Activated CD4-positive, alpha-beta T cell treated with anti-CD3 and anti-CD28 coated beads for 48 hours (primary cell): ENCODE results near the gene GLT8D2.

Source experiments
- DNase-seq: peaks from one replicate; pipeline ENCODE4 v3.0.0-alpha.2; 2020

The GLT8D2 gene

DNA sequence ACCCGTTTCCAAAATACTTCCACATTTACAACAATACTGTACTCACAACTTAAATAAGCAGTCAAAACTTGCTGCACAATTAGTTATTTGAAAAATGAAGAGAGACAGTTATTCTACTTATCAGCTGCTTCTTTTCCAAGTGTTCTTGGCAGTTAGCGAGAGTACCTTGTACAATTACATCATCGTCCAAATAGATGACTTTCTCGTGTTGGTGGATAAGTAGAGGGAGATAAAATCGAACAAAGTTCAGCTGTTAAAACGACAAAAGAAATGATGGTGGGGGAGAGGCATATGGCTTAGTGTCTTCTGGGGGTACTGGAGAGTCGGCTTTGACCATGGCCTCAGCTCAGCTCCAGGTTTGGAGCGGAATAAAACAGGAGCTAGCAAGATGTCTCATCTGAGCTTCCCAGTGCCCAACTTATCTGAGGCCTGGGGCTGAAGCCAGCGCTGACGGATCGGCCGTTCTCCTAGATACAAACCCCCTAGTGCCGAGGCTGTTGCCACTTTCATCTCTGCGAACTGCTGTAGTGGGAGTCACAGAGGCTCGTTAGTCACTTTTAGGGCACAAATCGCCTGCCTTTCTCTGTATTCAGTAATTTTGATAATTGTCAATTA lies 52.6 kb downstream of the GLT8D2 start:
- no peak for DNase-seq

DNA sequence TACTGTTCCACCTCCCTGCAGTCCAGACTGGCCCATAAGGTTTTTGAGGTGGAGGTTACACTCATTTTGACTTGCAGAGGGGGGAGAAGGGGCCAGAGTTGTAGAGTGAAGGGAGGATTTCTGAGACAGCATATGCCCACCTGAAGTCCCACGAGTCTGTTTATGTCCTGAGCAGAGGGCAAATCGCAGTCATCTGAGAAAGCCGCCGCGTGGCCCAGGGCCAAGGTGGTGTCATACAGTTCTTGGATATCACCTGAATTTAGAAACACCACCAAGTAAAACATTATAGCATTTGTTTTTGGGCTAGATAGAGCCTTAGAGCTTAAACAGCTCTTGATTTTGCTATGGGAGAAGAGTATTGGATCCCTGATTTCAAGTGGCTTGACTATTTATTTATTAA lies 53.4 kb downstream of the GLT8D2 start:
- no peak for DNase-seq

DNA sequence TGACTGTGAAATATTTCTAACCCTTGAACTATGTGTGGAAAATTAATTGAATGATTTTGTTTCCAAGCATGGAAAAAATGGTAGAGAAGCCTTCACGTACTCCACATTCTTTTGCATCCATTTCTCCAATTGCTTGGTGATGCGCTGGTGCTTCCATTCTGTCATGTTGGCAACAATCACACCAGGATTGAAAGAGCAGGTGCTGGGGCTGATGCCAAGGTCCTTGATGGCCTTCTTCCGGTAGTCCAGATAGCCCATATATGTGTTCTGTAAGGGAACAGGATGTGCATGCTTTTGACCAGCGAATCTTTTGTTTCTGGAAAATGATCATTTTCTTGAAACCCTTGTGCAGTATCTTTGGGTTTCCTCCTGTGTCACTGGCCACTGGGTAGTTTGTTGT lies 55.8 kb downstream of the GLT8D2 start:
- DNase-seq = no peak

DNA sequence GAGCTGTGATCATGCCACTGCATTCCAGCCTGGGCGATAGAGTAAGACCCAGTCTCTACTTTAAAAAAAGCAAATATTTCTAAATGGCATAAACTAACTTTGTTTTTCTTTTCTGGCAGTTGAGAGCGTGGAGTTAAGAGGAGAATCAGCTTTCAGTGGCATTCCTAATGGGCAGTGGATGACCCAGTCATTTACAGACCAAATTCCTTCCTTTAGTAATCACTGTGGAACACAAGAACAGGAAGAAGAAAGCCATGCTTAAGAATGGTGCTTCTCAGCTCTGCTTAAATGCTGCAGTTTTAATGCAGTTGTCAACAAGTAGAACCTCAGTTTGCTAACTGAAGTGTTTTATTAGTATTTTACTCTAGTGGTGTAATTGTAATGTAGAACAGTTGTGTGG lies 63.2 kb downstream of the GLT8D2 start:
- no peak for DNase-seq

DNA sequence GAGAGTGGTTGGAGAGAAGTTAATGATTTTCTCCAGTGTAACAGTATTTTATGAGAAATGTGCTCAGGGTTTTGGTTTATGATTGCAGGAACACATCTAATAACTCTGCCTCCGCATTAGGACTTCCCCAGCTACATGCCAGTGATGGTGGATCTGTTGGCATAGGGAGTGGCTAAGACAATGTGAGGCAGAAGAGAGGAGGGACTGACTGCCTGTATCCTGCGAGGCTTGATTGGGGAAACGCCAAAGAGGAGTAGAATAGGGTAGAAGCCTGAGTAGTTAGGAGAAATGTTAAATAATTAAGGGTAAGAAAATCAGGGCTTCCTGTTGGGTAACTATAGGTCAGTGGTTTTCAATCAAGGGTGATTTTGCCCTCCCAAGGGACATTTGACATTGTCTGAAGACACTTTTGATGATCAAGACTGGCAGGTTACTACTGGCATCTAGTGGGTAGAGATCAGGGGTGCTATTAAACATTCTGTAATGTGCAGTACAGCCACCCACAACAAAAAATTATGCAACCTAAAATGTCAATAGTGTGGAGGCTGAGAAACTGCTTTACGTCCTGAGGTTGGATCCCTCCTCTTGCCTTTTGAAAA lies 71.5 kb downstream of the GLT8D2 start:
- DNase-seq = no peak

GRCh38 chr12:103975368-103975767 lies 74.6 kb downstream of the GLT8D2 start:
- DNase-seq = no peak

DNA sequence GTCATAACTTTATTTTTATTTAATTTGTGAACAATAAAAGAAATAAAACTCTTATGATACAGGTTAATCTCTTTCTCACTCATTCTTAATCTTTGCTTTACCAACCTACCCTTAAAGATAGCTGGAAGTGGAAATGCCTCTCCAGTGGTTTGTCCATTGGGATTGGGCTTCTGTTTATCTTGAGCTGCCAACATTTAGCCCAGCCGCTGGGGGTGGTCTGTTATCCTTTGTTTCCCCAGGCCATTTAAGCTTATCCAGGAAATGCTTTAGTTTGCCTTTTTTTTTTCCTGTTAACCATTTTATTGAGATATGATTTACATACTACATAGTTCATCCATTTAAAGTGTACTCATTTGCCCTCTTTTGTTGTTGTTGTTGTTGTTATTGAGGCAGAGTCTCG lies 76.1 kb downstream of the GLT8D2 start:
- no peak for DNase-seq

DNA sequence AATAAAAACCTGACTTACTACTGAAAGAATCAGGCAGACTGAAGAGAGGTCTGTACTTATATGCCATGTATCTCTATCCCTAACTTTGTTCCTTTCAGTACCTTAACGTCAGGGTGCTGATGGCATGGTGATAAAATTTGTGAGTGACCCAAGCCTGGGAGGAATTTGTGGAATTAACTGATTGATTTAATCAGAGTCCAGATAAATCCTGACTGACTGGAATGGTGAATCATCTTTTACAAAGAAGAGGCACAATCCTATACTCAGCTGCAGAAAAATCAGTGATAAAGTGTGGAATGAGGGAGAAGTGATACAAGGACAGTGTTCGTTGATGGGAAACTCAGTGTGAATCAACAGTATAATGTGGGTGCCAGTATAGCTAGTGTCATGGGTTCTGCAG lies 80.6 kb downstream of the GLT8D2 start:
- DNase-seq = no peak

- DNase-seq = no peak
These were observed 83.3 kb downstream of the GLT8D2 start for GRCh38 chr12:103966736-103967135.

GRCh38 chr12:103965590-103966504 lies 84.1 kb downstream of the GLT8D2 start, which contains the start of gene TDG:
Gene TDG, plus strand, starts transcription at chr12:103965872. Its CDS starts 166 bp downstream, at chr12:103966038.
- peak; percentile 98 for DNase-seq

GRCh38 chr12:103965255-103965589 lies 84.8 kb downstream of the GLT8D2 start:
- no peak for DNase-seq

GRCh38 chr12:103964805-103965204 lies 85.2 kb downstream of the GLT8D2 start:
- DNase-seq = no peak

- no peak for DNase-seq
These were observed 87.5 kb downstream of the GLT8D2 start for GRCh38 chr12:103962493-103962892.

GRCh38 chr12:103960616-103961227 lies 89.3 kb downstream of the GLT8D2 start:
- no peak for DNase-seq

DNA sequence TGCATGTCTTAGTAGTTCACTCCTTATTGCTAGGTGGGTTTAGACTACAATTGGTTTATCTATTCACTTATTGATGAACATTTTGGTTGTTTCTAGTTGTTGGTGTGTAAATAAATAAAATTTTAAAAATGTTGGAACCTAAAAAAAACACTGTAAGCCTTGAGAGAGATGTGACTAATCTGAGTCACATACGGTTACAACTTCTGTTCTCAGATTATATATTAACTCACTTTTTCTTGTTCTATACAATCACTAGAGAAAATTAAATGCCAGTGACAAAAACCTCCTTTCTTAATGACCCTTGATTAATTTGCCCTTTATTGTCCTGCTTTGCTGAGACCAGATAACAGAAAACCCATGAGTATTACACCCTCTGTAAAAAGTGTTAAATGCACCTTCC lies 91.4 kb downstream of the GLT8D2 start:
- DNase-seq = no peak

DNA sequence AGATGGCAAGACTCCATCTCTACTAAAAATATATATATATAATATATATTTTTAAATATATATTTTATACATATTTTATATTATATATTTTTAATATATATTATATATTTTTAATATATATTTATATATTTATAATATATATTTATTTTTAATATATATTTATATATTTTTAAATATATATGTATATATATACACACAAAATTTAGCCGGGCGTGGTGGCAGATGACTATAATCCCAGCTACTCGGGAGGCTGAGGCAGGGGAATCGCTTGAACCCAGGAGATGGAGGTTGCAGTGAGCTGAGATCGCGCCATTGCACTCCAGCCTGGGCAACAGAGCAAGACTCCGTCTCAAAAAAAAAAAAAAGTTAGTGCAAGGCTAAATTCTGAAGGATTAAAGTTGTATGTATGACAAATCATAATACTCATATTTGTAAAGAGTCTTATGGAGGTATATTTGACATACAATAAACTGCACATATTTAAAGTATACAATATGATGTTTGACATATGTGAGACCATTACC lies 92.1 kb downstream of the GLT8D2 start:
- DNase-seq = no peak

- peak; percentile 26 for DNase-seq
These were observed 93.4 kb downstream of the GLT8D2 start for GRCh38 chr12:103956509-103957027.

DNA sequence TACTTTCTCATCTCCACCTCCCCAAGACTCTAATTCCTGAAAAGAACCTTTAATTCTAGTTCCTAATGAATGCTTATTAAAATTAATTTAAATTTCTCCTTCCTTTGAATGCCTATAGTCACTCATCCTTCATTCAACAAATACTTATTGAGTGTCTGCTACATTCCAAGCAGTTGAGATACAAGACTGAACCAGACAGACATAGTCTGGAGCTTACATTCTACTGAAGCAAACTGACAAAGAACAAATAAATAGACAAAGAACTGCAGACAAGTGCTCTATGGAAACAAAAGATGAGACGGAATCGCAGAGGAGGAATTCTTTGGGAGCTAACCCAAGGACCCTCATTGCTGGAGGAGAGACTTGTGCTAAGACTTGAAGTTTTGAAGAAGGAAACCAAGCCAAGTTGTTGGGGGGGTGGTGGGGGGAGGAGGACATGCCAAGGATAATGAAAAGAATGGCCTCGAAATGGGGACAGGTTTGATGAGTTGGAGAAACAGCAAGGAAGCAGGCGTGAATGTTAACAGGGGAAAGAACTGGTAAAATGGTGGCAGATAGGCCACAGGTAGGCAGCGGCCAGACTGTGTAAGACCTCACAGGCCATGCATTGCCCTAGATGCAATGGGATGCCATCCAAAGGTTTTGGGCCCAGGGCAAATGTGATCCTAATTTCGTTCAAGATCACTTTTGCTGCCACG lies 94.0 kb downstream of the GLT8D2 start:
- no peak for DNase-seq

- DNase-seq = no peak
These were observed 97.5 kb downstream of the GLT8D2 start for GRCh38 chr12:103952497-103952896.

DNA sequence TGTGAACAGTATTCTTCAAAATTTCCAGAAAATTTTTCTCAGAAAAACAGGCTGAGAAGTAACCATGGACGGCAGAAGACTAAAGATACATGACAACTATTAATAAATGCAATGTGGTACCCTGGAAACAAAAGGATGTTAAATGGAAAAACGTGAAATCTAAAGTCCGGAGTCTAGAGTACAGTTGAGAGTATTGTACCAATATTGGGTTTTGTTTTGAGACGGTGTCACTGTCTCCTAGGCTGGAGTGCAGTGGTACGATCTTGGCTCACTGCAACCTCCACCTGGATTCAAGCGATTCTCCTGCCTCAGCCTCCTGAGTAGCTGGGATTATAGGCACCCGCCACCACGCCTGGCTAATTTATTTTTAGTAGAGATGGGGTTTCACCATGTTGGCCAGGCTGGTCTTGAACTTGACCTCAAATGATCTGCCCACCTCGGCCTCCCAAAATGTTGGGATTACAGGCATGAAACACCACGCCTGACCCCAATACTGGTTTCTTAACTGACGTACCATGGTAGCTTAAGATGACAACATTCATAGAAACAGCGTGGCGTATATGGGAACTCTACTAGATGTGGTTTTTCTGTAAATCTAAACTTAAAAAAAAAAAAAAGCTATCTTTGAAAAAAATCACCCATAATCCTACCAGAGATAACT lies 101.1 kb downstream of the GLT8D2 start:
- DNase-seq = no peak

GRCh38 chr12:103947871-103948555 lies 102.0 kb downstream of the GLT8D2 start:
- no peak for DNase-seq
